Stimulated activated CD4-positive, alpha-beta T cell treated with anti-CD3 and anti-CD28 coated beads, Interleukin-12 subunit alpha, Interleukin-12 subunit beta, amount 100 ng/mL, for 24 hours (primary cell): Measurements from ENCODE around the gene STMP1.
"Not testable (repeated sequence)": the region's sequence is repeated elsewhere in the genome, so short reads cannot be mapped to it uniquely, and the experiment has no call there.

Experiments
- DNase-seq, 2 experiments: peaks; one replicate each; pipeline ENCODE4 v3.0.0-alpha.2; 2020; ENCODE audit warnings: low read depth in 2 of 2

Gene STMP1

DNA sequence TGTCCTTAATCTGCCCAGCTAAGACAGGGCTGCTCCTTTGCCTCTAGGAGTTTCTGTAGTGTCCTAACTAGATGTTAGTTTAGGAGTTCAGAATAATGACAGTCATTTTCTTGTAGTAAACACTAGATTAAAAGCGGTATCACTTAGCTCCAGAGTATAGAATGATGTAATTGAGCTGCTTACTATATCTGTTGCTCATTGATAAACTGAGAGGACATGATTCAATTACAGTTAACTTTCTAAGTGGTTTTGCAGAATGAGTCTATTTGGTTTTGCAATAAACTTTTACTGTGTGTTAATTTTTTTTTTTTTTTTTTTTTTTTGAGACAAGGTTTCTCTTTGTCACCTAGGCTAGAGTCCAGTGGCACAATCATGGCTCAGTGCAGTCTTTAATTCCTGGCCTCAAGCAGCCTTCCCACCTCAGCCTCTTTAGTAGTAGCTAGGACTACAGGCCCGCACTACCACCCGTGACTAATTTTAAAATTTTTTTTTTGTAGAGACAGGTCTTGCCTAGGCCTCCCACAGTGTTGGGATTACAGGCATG, 1.8 kb downstream of the STMP1 start:
- DNase-seq: no peak

DNA sequence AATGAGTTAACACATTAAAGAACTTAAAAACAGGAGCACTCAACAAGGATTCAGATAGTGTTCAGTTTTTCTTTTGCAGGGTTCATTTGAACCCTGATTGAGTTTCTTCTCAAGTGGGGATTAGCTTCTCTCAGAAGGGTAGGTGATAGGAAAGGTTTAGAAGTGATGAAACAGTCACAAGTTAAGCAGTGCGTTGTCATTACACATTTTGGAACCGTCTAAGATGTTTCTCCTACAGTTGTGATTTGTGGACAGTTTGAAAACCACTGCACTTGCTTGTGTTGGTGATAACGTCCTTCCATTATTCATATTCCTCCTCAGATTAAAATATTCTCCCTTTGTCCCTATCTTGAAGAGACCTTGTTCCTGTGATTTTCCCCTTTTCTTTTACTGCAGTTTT, 2.7 kb downstream of the STMP1 start:
- no peak for DNase-seq

DNA sequence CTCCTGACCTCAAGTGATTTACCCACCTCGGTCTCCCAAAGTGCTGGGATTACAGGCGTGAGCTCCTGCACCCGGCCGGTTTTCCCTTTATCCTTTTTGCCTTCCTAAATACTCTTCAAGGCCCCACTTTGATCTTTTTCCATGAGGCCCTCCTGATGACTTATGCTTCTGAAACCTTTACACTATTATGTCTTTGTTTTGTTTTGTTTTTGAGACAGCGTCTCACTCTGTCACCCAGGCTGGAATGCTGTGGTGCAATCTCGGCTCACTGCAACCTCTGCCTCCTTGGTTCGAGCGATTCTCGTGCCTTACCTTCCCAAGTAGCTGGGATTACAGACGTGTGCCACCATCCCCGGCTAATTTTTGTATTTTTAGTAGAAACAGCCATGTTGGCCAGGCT, 3.8 kb downstream of the STMP1 start:
- DNase-seq: no peak

DNA sequence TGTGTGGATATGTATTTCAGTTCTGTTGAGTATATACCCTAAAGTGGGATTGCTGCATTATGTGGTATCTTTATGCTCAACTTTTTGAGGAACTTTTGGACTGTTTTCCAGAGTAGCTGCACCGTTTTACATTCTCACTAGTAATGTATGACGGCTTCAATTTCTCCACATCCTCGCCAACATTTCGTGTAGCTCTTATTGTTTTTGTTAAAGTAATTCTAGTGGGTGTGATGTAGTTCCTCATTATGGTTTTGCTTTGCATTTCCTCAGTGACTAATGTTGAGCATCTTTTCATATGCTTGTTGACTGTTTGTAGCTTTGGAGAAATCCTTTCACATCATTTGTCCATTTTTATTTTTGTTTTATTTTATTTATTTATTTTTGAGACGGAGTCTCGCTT, 4.5 kb downstream of the STMP1 start:
- no peak for DNase-seq

DNA sequence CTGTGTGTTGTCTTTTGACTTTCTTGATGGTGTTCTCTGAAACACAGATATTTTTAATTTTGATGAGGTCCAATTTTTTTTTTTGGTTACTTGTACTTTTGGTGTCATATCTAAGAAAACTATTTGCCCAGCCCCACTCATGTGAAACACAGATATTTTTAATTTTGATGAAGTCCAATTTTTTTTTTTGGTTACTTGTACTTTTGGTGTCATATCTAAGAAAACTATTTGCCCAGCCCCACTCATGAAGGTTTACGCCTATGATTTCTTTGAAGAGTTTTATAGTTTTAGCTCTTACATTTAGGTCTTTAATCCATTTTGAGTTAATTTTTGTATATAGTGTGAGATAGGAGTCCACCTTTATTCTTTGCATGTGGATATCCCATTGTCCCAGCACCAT, 5.3 kb downstream of the STMP1 start:
- not testable (repeated sequence) for DNase-seq

DNA sequence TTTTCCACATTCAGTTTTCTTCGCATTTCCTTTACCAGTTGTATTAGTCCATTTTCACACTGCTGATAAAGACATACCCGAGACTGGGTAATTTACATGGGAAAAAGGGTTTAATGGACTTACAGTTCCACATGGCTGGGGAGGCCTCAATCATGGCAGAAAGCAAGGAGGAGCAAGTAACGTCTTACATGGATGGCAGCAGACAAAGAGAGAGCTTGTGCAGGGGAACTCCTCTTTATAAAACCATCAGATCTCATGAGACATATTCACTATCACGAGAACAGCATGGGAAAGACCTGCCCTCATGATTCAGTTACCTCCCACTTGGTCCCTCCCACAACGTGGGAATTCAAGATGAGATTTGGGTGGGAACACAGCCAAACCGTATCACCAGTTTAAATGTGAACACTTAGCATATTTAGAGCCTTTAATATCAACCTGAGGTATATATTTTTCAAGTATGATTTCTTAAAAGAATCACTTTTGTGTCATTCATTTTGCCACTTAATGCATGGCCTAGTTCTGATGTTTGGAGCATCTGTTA, 6.6 kb downstream of the STMP1 start:
- DNase-seq: not testable (repeated sequence)

DNA sequence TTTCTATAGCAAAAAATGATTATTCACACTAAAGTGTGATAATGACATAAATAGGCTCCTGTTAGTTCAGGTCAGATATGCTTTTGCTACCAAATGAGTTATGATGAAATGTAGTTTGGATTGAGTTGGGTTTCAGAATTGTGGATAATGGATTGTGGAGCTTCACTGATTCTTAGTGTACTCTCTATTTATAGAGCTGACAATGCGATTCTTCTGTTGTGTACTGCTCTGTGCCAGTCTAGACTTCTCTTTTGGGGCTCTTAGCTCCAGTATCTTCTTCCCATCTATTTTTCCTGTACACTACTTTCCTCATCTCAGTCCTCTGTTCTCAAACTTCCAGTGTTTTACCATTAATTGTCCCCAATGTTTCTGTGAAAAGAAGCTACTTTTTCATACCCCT, 7.5 kb downstream of the STMP1 start:
- no peak for DNase-seq

DNA sequence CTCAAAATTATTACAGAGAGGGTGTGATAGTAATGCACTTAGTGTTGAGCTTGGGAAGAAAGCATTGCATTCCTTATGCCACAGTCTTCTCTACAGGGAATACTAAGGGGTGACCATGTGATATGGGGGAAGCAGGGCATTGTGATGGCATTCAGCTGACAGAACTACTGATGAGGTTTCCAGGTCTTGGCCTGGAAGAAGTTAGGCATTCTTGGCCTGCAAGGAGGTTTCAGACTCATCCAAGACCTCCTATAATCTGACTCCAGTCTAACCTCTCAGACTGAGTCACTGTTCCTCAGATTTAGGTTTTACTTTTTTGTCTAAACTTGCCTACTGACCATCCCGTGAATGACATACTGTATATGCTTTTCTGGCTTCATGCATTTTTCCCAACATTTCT, 7.9 kb downstream of the STMP1 start:
- DNase-seq: no peak

DNA sequence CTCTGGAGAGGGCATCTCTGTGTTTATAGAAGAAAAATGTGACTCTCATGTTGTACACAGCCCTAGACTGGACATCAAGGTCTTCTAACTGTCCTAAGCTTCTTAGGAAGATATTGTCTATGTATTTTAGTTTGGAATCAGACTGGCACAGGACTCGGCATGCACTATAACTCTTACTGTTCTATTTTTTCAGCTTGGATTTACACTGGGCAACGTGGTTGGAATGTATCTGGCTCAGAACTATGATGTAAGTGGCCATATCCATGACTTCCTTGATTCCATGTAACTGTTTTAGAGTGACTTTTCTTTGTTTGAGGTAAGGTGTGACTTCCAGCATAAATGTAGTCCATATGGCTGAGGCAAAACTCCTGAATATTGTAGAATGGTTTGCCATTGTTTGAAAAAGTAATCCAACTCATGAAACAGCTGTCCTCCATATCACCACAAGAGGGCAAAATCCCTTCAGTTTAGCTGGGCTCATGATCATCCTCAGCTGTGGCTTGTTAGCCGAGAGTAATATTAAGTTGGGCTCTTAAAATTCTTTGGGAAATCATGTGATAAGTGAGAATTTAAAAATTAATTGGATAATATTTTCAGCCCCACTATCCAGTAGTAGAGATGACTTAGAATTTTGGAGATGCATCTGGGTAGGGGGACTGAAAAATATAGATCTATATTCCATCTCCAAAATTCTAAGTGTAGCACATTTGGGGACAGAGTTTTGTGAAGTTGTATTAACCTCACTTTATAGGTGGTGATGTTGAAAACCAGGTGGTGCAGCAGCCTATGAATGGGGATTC, 10.4 kb downstream of the STMP1 start:
- DNase-seq: no peak

DNA sequence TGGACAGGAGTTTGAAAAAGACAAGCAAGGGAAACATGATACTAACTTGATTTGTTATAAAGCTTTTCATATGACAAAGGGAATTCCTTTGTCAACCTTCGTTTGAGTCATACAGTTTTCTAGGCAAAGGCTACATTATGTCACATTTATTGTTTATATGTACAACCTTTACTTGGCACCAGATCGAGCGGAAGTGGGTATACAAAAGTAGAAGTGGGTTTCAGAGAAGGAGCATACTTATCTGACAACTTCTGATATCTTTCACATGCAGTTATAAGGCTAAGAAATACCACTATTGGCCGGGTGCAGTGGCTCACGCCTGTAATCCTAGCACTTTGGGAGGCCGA, 11.0 kb downstream of the STMP1 start:
- DNase-seq: no peak

DNA sequence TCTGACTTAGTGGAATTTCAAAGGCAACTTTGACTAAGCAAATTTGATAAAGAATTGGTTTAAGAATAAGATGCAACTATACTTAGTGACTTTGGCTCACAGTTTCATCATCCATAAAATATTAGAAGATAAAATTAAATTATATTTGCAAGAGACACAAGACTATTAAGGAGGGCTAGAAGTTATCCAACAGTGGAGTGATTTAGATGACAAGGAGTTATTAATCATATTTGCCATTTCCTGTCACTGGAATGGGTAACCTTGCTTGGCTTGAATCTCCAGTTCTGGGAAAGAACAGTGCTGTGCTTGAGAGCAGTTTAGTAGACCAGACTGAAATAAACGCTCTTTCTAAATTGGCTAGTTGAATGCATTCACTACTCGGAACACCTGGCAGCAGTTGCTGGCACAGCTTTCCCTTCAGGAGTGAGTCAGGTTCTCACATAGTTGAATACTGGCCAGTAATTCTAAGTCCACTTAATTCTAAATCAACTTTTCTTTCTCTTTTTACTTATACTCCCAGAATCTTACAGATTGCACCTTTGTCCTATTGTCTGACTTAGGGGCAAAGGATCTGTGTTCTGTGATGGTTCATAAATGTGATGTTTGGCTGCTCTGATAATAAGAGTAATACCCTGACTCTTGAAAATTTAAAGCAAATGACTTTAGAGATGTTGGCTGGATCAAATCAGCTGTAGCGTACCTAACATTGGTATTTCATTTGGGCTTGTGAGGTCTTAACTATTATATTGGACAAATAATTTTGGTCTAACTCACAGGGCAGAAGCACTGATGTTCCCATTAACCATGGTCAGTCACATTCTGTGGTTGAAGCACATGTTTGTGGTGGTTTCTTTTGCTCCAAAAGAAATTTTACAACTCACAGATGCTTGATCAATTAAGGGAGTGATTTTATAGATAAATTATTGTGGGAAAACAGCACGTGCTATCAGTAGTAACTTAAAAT, 16.6 kb downstream of the STMP1 start:
- DNase-seq: no peak

DNA sequence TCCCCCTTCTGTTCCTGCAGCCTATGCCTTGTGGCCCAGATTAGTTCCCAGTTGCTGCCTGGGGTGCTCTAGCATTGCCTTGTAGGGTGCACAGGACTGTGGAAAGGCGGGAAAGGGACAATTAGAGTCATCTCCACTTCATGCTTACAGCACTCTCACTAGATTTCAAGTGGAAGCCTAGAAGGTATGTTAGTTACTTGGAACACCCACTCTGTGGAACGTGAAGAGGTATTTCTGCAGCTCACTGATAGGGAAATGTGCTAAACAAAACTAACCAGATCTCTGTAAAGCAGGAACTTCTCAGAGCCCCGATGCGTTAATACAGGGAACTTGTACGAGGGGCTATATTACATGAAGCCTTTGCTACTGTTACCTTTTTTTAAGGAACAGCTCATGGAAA, 19.4 kb downstream of the STMP1 start:
- DNase-seq: no peak

DNA sequence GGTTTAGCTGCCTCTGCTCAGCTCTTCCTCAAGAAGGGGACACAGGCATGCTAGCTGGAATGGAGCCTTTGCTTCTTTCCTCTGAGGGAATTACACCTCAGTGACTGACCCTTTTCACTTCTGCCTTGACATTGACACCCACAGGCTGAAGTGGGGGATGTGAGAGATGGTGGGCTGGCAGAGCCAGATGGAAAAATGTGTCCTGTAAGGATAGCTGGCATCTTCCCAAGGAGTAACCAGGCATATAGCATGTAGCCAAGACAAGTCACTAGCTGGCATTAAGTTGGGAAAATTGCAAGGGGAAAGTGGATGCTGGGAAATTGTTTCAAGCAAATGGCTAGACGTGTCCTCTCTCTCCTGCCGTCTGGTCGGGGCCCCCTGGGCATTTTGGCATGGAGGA, 19.9 kb downstream of the STMP1 start:
- DNase-seq: no peak

DNA sequence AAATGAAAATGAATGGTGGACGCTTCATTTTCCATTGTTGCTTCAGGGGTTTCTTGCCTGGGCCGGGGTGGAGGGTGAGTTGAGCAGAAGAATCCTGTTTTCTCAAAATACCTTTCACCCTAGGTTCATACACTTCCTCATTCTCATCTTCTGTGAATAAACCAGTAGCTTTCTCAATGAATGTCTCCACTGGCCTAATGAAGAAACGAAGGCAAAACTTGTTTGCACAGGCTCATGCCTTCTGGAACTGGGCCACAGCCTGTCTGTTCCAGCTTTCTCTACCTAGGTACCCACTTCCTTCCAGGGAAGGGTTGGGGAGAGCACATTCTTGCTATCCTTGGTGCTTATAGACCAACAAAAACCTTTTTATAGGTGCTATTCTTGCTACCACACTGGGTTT, 21.3 kb downstream of the STMP1 start:
- no peak for DNase-seq

DNA sequence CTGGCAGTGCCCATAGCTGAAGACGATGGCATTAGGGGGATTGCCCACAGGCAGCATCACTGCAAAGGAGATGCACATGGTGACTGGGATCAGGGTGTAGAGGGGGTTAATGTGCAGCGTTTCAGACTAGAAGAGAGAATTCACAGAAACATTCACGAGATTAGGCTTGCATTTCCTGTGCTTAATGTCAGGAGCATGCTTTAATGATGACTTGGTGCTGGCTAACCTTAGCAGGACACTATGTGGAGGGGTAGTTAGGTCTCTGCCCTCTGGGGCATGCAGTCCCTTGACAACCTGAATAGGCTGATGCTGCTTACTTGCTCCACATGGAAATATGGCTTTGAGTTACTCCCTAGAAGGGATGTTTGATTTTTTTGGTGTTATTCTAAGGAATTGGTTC, 21.8 kb downstream of the STMP1 start:
- no peak for DNase-seq

DNA sequence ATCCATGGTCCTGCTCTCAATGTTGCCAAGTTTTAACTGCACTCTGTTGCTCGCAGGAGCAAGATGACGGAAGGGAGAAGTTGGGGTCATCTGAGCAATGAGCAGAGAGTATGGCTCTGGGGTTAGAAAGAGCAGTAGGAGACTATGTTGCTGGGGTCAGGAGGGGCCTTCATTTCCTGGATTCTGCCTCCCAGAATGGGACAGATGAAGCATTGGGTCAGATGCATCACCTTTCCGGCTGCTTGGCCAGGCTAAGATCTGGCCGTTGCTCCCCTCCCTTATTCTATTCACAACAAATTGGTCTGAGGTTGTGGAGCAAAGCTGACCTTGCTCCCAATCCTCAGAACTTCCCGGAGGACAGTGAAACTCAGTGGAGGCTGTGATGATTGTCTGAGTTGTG, 22.4 kb downstream of the STMP1 start:
- DNase-seq: no peak

DNA sequence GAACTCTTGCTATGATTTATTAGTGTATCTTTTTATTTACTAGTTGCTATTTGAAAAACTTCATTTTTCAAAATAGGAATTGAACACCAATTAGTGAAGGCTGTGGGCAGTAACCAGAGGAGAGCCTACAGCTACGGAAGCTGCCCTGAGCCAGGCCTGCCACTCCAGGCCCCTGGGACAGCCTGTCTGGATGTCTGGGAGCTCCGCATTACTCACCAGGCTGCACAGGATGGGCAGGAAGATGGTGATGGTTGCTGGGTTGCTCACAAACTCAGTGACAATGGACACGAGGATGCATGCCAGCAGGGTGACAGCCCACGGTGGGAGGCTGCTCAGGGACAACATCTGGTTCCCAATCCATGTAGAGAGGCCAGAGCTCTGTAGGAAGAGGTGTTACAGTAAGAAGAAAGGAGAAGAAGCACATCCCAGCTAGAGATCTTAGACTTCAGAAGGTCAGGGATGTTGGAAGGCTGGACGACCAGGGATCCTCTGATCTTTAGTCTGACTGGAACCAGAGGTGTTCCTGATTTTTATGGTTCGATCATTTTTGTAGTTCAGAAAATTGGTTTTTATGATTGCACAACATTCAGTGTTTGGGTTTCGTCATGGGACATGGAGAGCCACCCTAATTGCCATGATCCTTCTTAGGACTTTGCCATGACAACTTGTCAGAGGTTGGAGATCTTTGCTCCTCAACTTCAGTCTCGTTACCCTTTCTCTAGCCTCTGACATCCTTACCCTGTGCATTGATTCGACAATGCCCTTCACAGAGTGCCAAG, 23.2 kb downstream of the STMP1 start:
- DNase-seq: no peak

DNA sequence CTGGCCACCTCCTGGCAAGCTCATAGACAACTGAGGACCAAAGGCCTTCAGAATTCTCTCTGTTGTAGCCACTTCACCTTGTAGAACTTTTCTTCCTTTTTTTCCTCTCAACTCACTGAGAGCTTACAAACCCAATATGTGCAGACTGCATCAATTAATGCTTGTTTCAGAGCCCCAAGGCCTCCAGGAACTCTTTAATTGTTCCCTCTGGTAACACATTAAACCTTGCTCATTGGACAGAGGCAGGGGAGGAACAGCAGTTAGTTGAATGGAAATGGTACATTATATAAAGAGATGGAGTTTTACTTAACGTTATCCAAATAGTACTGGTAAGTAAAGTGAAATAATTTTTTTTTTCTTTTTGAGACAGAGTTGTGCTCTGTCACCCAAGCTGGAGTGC, 25.2 kb downstream of the STMP1 start:
- no peak for DNase-seq

DNA sequence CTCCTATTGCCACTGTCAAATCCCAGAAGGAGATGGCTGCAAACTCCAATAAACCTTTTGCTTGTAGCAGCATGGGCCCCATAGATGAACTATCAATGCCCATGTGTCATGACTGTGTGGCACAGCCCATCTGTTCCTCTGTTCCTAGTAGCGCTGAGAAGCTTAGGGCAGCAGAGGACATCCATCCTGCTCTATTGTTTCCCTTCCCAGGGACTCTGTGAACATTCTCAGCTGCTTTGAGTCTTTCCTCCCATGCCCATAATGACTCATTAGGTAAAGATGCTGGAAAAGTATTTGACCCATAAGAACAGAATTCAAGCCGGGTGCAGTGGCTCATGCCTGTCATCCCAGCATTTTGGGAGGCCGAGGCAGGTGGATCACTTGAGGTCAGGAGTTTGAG, 28.3 kb downstream of the STMP1 start:
- no peak for DNase-seq

DNA sequence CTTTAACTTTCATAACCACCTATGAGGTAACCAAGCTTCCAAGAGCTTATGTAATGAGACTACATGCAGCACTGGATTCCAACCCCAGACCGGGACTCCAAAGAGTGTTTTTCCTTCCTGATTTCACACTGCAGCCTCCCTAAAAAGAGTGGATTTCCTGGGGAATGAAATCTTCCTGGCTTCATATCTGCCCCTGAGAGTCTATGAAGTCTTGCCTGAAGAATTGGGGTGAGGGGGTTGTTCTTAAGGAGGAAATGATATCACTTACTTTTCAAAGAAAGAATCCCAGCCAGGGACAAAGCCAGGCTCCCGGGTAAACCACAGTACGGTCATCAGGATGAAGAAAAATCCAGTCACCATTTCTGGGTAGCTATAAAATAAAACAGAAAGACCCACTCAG, 29.7 kb downstream of the STMP1 start:
- no peak for DNase-seq

DNA sequence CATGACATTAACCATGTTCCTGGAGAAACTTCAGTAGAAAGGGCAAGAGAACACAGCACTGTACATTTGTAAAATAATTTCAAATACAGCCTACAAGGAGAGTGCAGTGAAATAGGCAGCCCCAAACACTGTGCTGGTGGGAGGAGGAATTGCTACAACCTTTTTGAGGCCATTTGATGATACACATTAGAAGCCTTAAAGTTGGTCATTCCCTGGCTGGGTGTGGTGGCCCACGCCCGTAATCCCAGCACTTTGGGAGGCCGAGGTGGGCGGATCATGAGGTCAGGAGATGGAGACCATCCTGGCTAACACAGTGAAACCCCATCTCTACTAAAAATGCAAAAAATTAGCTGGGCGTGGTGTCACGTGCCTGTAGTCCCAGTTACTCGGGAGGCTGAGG, 30.3 kb downstream of the STMP1 start:
- DNase-seq: not testable (repeated sequence)

DNA sequence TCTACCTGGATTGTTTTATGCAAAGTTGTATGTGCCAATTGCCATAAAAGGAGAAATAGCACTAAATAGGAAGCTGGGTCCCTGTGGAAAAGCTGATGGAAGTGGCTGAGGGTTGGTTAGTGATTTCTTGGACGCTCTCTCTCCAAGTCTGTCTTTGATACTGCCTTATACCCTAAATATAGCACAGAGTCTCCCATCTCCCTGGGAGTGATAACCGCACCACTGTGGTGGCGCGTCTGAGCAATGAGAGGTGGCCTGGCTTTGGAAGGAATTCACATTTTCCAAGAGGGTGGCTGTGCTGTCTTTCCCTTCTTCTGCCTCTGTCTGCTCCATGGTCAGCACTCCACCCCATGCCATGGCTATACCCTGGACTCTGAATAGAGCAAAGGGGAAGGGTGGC, 31.2 kb downstream of the STMP1 start:
- no peak for DNase-seq
